HG03060 (cell line): Measurements from ENCODE around the gene ATP6V0C.

Source experiments
- ATAC-seq: cut with Tn5 transposase; IDR thresholded peaks from one replicate; pipeline ENCODE4 v1.9.1; 2021; ENCODE audit warnings: low read depth, moderate number of reproducible peaks; ENCODE audit not compliant: unreplicated experiment

Gene ATP6V0C

DNA sequence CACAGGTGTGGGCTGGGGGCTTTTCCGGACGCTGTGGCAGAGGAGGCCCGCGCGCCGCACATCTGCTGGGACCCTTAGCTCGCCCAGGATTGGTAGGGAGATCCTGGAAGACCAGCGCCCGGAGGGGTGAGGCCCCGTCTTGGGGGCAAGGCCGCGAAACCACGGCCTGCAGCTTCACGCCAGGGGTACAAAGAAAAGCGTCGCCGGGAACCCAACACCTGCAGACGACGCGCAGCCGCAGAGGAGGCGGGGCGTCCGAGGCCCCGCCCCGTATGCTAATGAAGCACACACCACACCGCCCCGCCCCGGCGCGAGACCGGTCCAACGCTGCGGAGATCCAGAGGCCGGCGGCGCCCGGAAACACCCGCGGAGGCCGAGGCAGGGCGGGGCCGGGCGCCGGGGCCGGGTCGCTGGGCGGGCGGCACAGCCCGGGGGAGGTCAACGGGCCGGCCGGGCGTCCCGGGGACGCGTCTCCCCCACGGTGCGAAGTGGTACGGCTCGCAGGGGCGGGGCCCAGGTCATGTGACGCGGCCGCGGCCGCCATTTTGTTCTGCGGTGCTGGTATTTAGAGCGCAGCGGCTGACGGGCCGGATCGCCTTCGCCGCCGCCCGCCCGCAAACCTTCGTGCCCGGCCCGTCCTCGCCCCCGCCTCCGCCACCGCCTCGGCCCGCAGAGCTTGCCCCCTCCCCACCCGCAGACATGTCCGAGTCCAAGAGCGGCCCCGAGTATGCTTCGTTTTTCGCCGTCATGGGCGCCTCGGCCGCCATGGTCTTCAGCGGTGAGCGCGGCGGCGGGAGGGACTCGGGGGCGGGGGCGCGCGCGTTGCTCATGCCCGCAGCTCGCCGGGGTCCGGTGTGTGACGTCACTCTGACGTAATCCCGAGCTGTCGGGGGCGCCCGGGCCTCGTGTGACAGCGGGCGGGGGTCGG, at the start of gene ATP6V0C:
ATP6V0C (plus strand) TSS at position 548 of the 928 bp plus-strand sequence; CDS start at position 700, 152 bp downstream.
- peak; percentile 44 for ATAC-seq

GRCh38 chr16:2464333-2464732, 49.4 kb upstream of the ATP6V0C start:
- ATAC-seq = no peak

GRCh38 chr16:2465653-2466415, 47.9 kb upstream of the ATP6V0C start:
- no peak for ATAC-seq

DNA sequence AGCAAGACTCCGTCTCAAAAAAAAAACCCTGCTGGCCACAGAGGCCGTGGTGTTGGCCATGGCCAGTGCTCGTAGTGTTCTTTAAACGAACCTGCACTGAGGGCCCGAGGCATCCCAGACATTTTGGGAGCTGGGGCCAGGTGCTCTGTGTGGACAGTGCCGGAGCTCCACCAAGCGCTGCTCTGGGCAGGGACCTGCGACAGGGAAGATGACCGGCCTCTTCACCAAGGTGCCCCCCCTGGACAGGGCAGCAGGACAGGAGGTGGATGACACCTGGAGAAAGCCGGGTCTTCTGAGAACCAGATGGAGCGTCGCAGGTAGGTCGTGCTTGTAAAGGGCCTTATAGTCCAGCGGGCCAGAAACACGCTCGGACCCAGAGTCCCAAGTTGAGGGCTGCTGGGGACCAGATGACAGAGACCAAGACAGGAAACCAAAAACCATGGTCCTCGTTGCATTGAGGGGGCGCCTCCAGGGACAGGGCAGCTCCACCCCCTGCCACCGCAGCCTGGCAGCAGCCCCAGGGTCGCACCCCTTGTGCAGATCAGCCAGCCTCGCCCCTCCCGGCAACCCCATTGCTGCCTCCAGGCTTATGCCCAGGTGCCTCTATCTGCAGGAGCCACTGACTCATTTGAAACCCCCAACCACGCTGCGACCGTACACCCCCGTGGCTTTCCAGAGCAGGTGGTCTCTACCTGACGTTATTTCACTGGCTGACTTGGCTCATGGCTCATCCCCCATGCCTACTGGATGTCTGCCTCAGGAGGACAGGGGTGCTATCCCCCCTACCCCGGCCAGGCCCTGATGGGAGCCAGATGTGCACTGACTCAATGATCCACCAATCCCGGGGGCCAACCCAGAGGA, 46.9 kb upstream of the ATP6V0C start:
- ATAC-seq = no peak

- ATAC-seq = no peak
These were observed 46.1 kb upstream of the ATP6V0C start for GRCh38 chr16:2467528-2468232.

- no peak for ATAC-seq
These were observed 45.5 kb upstream of the ATP6V0C start for GRCh38 chr16:2468233-2468724.

- no peak for ATAC-seq
These were observed 44.9 kb upstream of the ATP6V0C start for GRCh38 chr16:2468725-2469398.

GRCh38 chr16:2469399-2470233, 44.1 kb upstream of the ATP6V0C start:
- no peak for ATAC-seq

DNA sequence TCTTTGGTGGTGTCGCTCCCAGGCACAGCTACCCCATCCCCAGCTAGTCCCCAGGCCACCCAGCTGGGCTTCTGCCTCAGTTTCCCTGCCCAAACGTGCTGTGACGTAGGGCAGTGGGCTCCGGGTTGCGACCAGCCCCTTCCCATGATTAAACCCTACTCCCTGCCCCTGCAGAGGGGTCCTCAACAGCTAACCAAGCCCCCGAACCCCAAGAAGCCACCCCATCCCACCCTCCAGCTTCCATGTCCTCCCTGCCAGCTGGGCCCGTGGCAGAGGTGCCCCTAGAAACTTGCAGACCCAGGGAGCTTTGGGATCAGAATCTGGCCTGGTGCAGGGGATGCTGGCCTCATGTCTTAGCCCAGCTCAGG, 43.5 kb upstream of the ATP6V0C start:
- ATAC-seq = no peak

- no peak for ATAC-seq
These were observed 43.1 kb upstream of the ATP6V0C start for GRCh38 chr16:2470603-2471015.

GRCh38 chr16:2471016-2471652, 42.6 kb upstream of the ATP6V0C start, which contains the start of gene NTN3:
Gene NTN3, plus strand, starts transcription at chr16:2471297. Its CDS starts 405 bp downstream, at chr16:2471702.
- no peak for ATAC-seq

DNA sequence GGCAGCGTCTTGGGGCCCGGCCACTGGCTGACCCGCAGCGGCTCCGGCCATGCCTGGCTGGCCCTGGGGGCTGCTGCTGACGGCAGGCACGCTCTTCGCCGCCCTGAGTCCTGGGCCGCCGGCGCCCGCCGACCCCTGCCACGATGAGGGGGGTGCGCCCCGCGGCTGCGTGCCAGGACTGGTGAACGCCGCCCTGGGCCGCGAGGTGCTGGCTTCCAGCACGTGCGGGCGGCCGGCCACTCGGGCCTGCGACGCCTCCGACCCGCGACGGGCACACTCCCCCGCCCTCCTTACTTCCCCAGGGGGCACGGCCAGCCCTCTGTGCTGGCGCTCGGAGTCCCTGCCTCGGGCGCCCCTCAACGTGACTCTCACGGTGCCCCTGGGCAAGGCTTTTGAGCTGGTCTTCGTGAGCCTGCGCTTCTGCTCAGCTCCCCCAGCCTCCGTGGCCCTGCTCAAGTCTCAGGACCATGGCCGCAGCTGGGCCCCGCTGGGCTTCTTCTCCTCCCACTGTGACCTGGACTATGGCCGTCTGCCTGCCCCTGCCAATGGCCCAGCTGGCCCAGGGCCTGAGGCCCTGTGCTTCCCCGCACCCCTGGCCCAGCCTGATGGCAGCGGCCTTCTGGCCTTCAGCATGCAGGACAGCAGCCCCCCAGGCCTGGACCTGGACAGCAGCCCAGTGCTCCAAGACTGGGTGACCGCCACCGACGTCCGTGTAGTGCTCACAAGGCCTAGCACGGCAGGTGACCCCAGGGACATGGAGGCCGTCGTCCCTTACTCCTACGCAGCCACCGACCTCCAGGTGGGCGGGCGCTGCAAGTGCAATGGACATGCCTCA, 41.9 kb upstream of the ATP6V0C start:
- no peak for ATAC-seq

DNA sequence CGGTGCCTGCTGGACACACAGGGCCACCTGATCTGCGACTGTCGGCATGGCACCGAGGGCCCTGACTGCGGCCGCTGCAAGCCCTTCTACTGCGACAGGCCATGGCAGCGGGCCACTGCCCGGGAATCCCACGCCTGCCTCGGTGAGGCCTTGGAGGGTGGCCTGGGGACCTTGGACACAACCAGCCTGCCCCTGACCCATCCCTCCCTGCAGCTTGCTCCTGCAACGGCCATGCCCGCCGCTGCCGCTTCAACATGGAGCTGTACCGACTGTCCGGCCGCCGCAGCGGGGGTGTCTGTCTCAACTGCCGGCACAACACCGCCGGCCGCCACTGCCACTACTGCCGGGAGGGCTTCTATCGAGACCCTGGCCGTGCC, 41.3 kb upstream of the ATP6V0C start:
- ATAC-seq = no peak

DNA sequence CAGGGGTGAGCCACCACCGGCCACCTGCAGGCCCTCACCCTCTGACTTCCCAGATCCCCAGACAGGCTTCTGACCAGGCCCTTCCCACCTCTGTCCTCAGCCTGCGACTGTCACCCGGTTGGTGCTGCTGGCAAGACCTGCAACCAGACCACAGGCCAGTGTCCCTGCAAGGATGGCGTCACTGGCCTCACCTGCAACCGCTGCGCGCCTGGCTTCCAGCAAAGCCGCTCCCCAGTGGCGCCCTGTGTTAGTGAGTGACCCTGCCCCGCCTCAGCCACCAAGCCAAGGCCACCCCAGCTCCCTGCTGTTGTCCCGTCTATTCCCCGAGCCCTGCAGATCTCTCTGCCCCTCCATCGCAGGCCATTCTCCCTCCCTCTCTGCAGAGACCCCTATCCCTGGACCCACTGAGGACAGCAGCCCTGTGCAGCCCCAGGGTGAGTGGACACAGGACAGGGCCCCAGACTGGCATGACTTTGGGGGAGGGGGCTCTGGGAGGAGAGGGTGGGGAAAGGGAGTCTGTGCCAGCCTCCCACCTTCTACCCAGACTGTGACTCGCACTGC, 40.8 kb upstream of the ATP6V0C start:
- no peak for ATAC-seq

DNA sequence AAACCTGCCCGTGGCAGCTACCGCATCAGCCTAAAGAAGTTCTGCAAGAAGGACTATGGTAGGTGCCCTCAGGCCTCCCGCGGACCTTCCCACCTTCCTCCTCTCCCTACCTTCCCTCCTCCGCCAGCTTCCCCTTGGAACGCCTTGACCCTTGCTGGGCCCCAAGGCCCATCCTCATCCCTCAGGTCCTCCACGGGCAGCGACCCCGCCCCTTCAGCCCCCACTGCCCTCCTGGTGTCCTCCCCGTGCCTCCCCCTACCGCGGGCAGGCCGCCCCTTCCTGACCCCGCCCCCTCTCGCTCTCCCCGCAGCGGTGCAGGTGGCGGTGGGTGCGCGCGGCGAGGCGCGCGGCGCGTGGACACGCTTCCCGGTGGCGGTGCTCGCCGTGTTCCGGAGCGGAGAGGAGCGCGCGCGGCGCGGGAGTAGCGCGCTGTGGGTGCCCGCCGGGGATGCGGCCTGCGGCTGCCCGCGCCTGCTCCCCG, 40.3 kb upstream of the ATP6V0C start:
- no peak for ATAC-seq

- no peak for ATAC-seq
These were observed 39.5 kb upstream of the ATP6V0C start for GRCh38 chr16:2473999-2474876.
